ENCODE measurements around the gene ZNF106. TPM values are rescaled to one million over a fixed set of nuclear protein-coding genes. Genes with fewer than 3 reads are reported as not detected.
A peak's percentile ranks its signal among the peaks of the same experiment; 100 is the strongest.

Gene ZNF106
- total and polyA plus RNA-seq, 5 donors from 2014 or later: 31.0 to 47.5 (median 35.5) TPM

GRCh38 chr15:42421376-42421775 lies 69.6 kb downstream of the ZNF106 start:
- H3K9me3 Mint-ChIP-seq: no peaks in the 10 kb centered on the region
- Histone ChIP-seq H3K9me3 (ENCODE audit: control insufficient read depth in 2 of 2, low read length in 2 of 2) (no peaks in the 10 kb centered on the region), H3K27me3 (ENCODE audit: control insufficient read depth, insufficient read depth, low read length) (no peaks in the 10 kb centered on the region), H3K4me1 (ENCODE audit: control insufficient read depth, insufficient read depth, low read length, poor library complexity, severe bottlenecking) (no peaks in the 10 kb centered on the region), H3K36me3 (ENCODE audit: control insufficient read depth, insufficient read depth, low read length) (peaks cover 84% of the 10 kb centered on the region), H3K27ac (ENCODE audit: insufficient read depth, low read length, poor library complexity, severe bottlenecking) (no peak overlapping the region), H3K4me3 (ENCODE audit: low read depth, low read length) (no peak overlapping the region)
- H3K36me3 Mint-ChIP-seq: peaks cover 48% of the 10 kb centered on the region
- no peaks in the 10 kb centered on the region for H3K4me1 Mint-ChIP-seq
- no peak overlapping the region for H3K27ac Mint-ChIP-seq
- DNase-seq (no peak), ATAC-seq (ENCODE audit: low read depth in 2 of 2) (no peak)
- no peaks in the 10 kb centered on the region for H3K27me3 Mint-ChIP-seq
- no peak overlapping the region for H3K4me3 Mint-ChIP-seq

GRCh38 chr15:42419369-42419768 lies 71.6 kb downstream of the ZNF106 start:
- Histone ChIP-seq H3K9me3 (ENCODE audit: control insufficient read depth in 2 of 2, low read length in 2 of 2) (no peaks in the 10 kb centered on the region), H3K27me3 (ENCODE audit: control insufficient read depth, insufficient read depth, low read length) (no peaks in the 10 kb centered on the region), H3K27ac (ENCODE audit: insufficient read depth, low read length, poor library complexity, severe bottlenecking) (no peak overlapping the region), H3K36me3 (ENCODE audit: control insufficient read depth, insufficient read depth, low read length) (peaks cover 85% of the 10 kb centered on the region), H3K4me1 (ENCODE audit: control insufficient read depth, insufficient read depth, low read length, poor library complexity, severe bottlenecking) (no peaks in the 10 kb centered on the region), H3K4me3 (ENCODE audit: low read depth, low read length) (no peak overlapping the region)
- no peak for DNase-seq
- Mint-ChIP-seq H3K9me3 (no peaks in the 10 kb centered on the region), H3K27ac (no peak overlapping the region), H3K4me1 (no peaks in the 10 kb centered on the region), H3K36me3 (peaks cover 36% of the 10 kb centered on the region), H3K4me3 (no peak overlapping the region), H3K27me3 (no peaks in the 10 kb centered on the region)
- no peak for ATAC-seq (ENCODE audit: low read depth in 2 of 2)

GRCh38 chr15:42413920-42414319 lies 77.0 kb downstream of the ZNF106 start:
- Mint-ChIP-seq H3K4me1 (no peaks in the 10 kb centered on the region), H3K9me3 (no peaks in the 10 kb centered on the region), H3K36me3 (peaks cover 30% of the 10 kb centered on the region)

GRCh38 chr15:42411884-42412283 lies 79.1 kb downstream of the ZNF106 start:
- Histone ChIP-seq H3K27ac (ENCODE audit: insufficient read depth, low read length, poor library complexity, severe bottlenecking) (no peak overlapping the region), H3K4me1 (ENCODE audit: control insufficient read depth, insufficient read depth, low read length, poor library complexity, severe bottlenecking) (no peaks in the 10 kb centered on the region), H3K36me3 (ENCODE audit: control insufficient read depth, insufficient read depth, low read length) (peaks cover 43% of the 10 kb centered on the region), H3K9me3 (ENCODE audit: control insufficient read depth in 2 of 2, low read length in 2 of 2) (no peaks in the 10 kb centered on the region), H3K27me3 (ENCODE audit: control insufficient read depth, insufficient read depth, low read length) (no peaks in the 10 kb centered on the region), H3K4me3 (ENCODE audit: low read depth, low read length) (no peak overlapping the region)
- no peak overlapping the region for H3K4me3 Mint-ChIP-seq
- H3K9me3 Mint-ChIP-seq: no peaks in the 10 kb centered on the region
- H3K27me3 Mint-ChIP-seq: no peaks in the 10 kb centered on the region
- ATAC-seq (ENCODE audit: low read depth in 2 of 2) (no peak), DNase-seq (no peak)
- H3K27ac Mint-ChIP-seq: peak overlapping the region in 1 of 3 donors; percentile 2
- peaks cover 28% of the 10 kb centered on the region for H3K36me3 Mint-ChIP-seq
- H3K4me1 Mint-ChIP-seq: no peaks in the 10 kb centered on the region

More at GRCh38 chr15:42413920-42414319, 77.0 kb downstream of the ZNF106 start:
- Mint-ChIP-seq H3K27ac (no peak overlapping the region), H3K27me3 (no peaks in the 10 kb centered on the region), H3K4me3 (no peak overlapping the region)
- ATAC-seq (ENCODE audit: low read depth in 2 of 2) (no peak), DNase-seq (no peak)
- Histone ChIP-seq H3K27me3 (ENCODE audit: control insufficient read depth, insufficient read depth, low read length) (no peaks in the 10 kb centered on the region), H3K36me3 (ENCODE audit: control insufficient read depth, insufficient read depth, low read length) (peaks cover 58% of the 10 kb centered on the region), H3K9me3 (ENCODE audit: control insufficient read depth in 2 of 2, low read length in 2 of 2) (no peaks in the 10 kb centered on the region), H3K4me3 (ENCODE audit: low read depth, low read length) (no peak overlapping the region), H3K4me1 (ENCODE audit: control insufficient read depth, insufficient read depth, low read length, poor library complexity, severe bottlenecking) (no peaks in the 10 kb centered on the region), H3K27ac (ENCODE audit: insufficient read depth, low read length, poor library complexity, severe bottlenecking) (no peak overlapping the region)

GRCh38 chr15:42409011-42409410 lies 81.9 kb downstream of the ZNF106 start:
- Histone ChIP-seq H3K9me3 (ENCODE audit: control insufficient read depth in 2 of 2, low read length in 2 of 2) (no peaks in the 10 kb centered on the region), H3K4me1 (ENCODE audit: control insufficient read depth, insufficient read depth, low read length, poor library complexity, severe bottlenecking) (no peaks in the 10 kb centered on the region), H3K27me3 (ENCODE audit: control insufficient read depth, insufficient read depth, low read length) (no peaks in the 10 kb centered on the region), H3K27ac (ENCODE audit: insufficient read depth, low read length, poor library complexity, severe bottlenecking) (no peak overlapping the region), H3K36me3 (ENCODE audit: control insufficient read depth, insufficient read depth, low read length) (peaks cover 21% of the 10 kb centered on the region), H3K4me3 (ENCODE audit: low read depth, low read length) (no peak overlapping the region)
- H3K36me3 Mint-ChIP-seq: peaks cover 27% of the 10 kb centered on the region
- no peak overlapping the region for H3K27ac Mint-ChIP-seq
- no peaks in the 10 kb centered on the region for H3K27me3 Mint-ChIP-seq
- H3K9me3 Mint-ChIP-seq: no peaks in the 10 kb centered on the region
- no peak for DNase-seq
- no peak overlapping the region for H3K4me3 Mint-ChIP-seq
- ATAC-seq (ENCODE audit: low read depth in 2 of 2): no peak
- no peaks in the 10 kb centered on the region for H3K4me1 Mint-ChIP-seq

GRCh38 chr15:42408178-42408577 lies 82.8 kb downstream of the ZNF106 start:
- H3K27ac ChIP-seq (ENCODE audit: insufficient read depth, low read length, poor library complexity, severe bottlenecking): no peak overlapping the region
- Mint-ChIP-seq H3K27ac (no peak overlapping the region), H3K36me3 (peaks cover 29% of the 10 kb centered on the region), H3K9me3 (no peaks in the 10 kb centered on the region), H3K4me3 (no peak overlapping the region), H3K4me1 (no peaks in the 10 kb centered on the region), H3K27me3 (no peaks in the 10 kb centered on the region)
- ATAC-seq (ENCODE audit: low read depth in 2 of 2) (no peak), DNase-seq (no peak)
- no peaks in the 10 kb centered on the region for H3K9me3 ChIP-seq (ENCODE audit: control insufficient read depth in 2 of 2, low read length in 2 of 2)
- no peaks in the 10 kb centered on the region for H3K4me1 ChIP-seq (ENCODE audit: control insufficient read depth, insufficient read depth, low read length, poor library complexity, severe bottlenecking)
- no peaks in the 10 kb centered on the region for H3K27me3 ChIP-seq (ENCODE audit: control insufficient read depth, insufficient read depth, low read length)
- no peak overlapping the region for H3K4me3 ChIP-seq (ENCODE audit: low read depth, low read length)
- peaks cover 19% of the 10 kb centered on the region for H3K36me3 ChIP-seq (ENCODE audit: control insufficient read depth, insufficient read depth, low read length)

GRCh38 chr15:42405863-42406482 lies 85.0 kb downstream of the ZNF106 start:
- H3K36me3 Mint-ChIP-seq: peaks cover 38% of the 10 kb centered on the region
- H3K9me3 Mint-ChIP-seq: no peaks in the 10 kb centered on the region

GRCh38 chr15:42404461-42405235 lies 86.3 kb downstream of the ZNF106 start:
- no peak for ATAC-seq (ENCODE audit: low read depth in 2 of 2)
- Mint-ChIP-seq H3K27me3 (no peaks in the 10 kb centered on the region), H3K4me3 (no peak overlapping the region), H3K4me1 (no peaks in the 10 kb centered on the region), H3K36me3 (peaks cover 37% of the 10 kb centered on the region), H3K27ac (peak overlapping the region in 1 of 3 donors; percentile 66), H3K9me3 (no peaks in the 10 kb centered on the region)
- DNase-seq: no peak
- no peaks in the 10 kb centered on the region for H3K4me1 ChIP-seq (ENCODE audit: control insufficient read depth, insufficient read depth, low read length, poor library complexity, severe bottlenecking)
- no peak overlapping the region for H3K27ac ChIP-seq (ENCODE audit: insufficient read depth, low read length, poor library complexity, severe bottlenecking)
- no peak overlapping the region for H3K4me3 ChIP-seq (ENCODE audit: low read depth, low read length)
- peaks cover 12% of the 10 kb centered on the region for H3K36me3 ChIP-seq (ENCODE audit: control insufficient read depth, insufficient read depth, low read length)
- no peaks in the 10 kb centered on the region for H3K9me3 ChIP-seq (ENCODE audit: control insufficient read depth in 2 of 2, low read length in 2 of 2)
- H3K27me3 ChIP-seq (ENCODE audit: control insufficient read depth, insufficient read depth, low read length): no peaks in the 10 kb centered on the region

More at GRCh38 chr15:42405863-42406482, 85.0 kb downstream of the ZNF106 start:
- peaks cover 13% of the 10 kb centered on the region for H3K36me3 ChIP-seq (ENCODE audit: control insufficient read depth, insufficient read depth, low read length)
- Mint-ChIP-seq H3K27me3 (no peaks in the 10 kb centered on the region), H3K4me3 (no peak overlapping the region), H3K4me1 (no peaks in the 10 kb centered on the region), H3K27ac (no peak overlapping the region)
- no peaks in the 10 kb centered on the region for H3K9me3 ChIP-seq (ENCODE audit: control insufficient read depth in 2 of 2, low read length in 2 of 2)
- H3K4me1 ChIP-seq (ENCODE audit: control insufficient read depth, insufficient read depth, low read length, poor library complexity, severe bottlenecking): no peaks in the 10 kb centered on the region
- H3K27ac ChIP-seq (ENCODE audit: insufficient read depth, low read length, poor library complexity, severe bottlenecking): no peak overlapping the region
- no peak for DNase-seq
- no peaks in the 10 kb centered on the region for H3K27me3 ChIP-seq (ENCODE audit: control insufficient read depth, insufficient read depth, low read length)
- no peak overlapping the region for H3K4me3 ChIP-seq (ENCODE audit: low read depth, low read length)
- no peak for ATAC-seq (ENCODE audit: low read depth in 2 of 2)

Data from CD4-positive, CD25-positive, alpha-beta regulatory T cell (primary cell).